Measurements from ENCODE around the gene KLHL6.

KLHL6 gene, protein sequence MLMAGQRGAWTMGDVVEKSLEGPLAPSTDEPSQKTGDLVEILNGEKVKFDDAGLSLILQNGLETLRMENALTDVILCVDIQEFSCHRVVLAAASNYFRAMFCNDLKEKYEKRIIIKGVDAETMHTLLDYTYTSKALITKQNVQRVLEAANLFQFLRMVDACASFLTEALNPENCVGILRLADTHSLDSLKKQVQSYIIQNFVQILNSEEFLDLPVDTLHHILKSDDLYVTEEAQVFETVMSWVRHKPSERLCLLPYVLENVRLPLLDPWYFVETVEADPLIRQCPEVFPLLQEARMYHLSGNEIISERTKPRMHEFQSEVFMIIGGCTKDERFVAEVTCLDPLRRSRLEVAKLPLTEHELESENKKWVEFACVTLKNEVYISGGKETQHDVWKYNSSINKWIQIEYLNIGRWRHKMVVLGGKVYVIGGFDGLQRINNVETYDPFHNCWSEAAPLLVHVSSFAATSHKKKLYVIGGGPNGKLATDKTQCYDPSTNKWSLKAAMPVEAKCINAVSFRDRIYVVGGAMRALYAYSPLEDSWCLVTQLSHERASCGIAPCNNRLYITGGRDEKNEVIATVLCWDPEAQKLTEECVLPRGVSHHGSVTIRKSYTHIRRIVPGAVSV

DNA sequence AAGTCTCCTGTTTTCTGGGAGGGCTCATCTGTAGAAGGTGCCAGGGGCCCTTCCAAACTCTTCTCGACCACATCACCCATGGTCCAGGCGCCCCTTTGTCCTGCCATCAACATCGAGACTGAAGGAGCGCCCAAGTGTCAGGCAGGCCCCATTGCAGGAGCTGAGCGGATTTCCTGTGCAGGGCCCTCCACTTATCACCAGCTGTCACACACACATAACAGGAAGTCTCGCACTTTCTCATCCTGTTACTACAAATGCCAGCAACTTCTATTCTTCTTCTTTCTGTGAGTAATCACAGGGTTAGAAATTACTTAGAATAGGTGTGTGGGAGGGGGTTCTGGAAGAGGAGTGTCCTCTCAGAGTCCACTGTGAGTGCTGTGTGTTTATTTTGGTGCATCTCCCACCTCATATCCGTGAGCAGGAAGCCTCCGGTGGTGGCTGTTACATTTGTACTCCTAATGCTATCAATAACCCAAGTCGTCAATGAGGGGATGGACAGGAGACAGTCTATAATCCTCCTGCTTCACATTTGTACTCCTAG lies at the start of gene KLHL6:
KLHL6 (minus strand) TSS at position 166 of the 541 bp plus-strand sequence; CDS start at position 113, 53 bp downstream.
- Histone ChIP-seq H3K27me3 (ENCODE audit: control insufficient read depth, insufficient read depth, low read length) (no peaks in the 10 kb centered on the region), H3K9me3 (ENCODE audit: control insufficient read depth, insufficient read depth, low read length) (no peaks in the 10 kb centered on the region), H3K4me1 (ENCODE audit: control insufficient read depth, insufficient read depth, low read length) (peaks cover 6% of the 10 kb centered on the region), H3K4me3 (ENCODE audit: low read depth, low read length) (no peak within 1 kb of the TSS), H3K9ac (ENCODE audit: low read depth, low read length) (no peak within 1 kb of the TSS), H3K36me3 (ENCODE audit: control insufficient read depth, insufficient read depth, low read length) (no peaks in the 10 kb centered on the region)

DNA sequence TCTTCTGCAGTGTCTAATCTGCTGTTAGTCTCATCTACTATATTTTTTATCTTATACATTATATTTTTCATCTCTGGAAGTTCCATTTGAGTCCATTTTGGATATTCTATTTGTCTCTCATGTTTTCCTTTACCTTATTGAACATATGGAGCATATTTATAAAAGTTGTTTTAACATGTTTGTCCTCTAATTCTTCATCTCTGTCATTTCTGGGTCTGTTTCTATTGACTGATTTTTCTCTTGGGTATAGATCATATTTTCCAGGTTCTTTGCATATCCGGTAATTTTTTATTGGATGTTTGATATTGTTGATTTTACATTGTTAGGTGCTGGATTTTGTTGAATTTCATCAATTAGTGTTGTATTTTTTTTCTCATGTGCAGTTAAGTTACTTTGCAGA lies 42.5 kb upstream of the KLHL6 start:
- H3K4me3 ChIP-seq (ENCODE audit: low read depth, low read length), result no peak overlapping the region
- no peaks in the 10 kb centered on the region for H3K27me3 ChIP-seq (ENCODE audit: control insufficient read depth, insufficient read depth, low read length)
- H3K4me1 ChIP-seq (ENCODE audit: control insufficient read depth, insufficient read depth, low read length), result no peaks in the 10 kb centered on the region
- H3K9me3 ChIP-seq (ENCODE audit: control insufficient read depth, insufficient read depth, low read length), result no peaks in the 10 kb centered on the region
- no peak overlapping the region for H3K9ac ChIP-seq (ENCODE audit: low read depth, low read length)
- no peaks in the 10 kb centered on the region for H3K36me3 ChIP-seq (ENCODE audit: control insufficient read depth, insufficient read depth, low read length)

GRCh38 chr3:183594636-183595035 lies 39.1 kb upstream of the KLHL6 start:
- H3K4me1 ChIP-seq (ENCODE audit: control insufficient read depth, insufficient read depth, low read length), result peaks cover 5% of the 10 kb centered on the region
- no peak overlapping the region for H3K4me3 ChIP-seq (ENCODE audit: low read depth, low read length)
- no peaks in the 10 kb centered on the region for H3K9me3 ChIP-seq (ENCODE audit: control insufficient read depth, insufficient read depth, low read length)
- no peaks in the 10 kb centered on the region for H3K27me3 ChIP-seq (ENCODE audit: control insufficient read depth, insufficient read depth, low read length)
- H3K9ac ChIP-seq (ENCODE audit: low read depth, low read length), result no peak overlapping the region
- H3K36me3 ChIP-seq (ENCODE audit: control insufficient read depth, insufficient read depth, low read length), result no peaks in the 10 kb centered on the region

- Histone ChIP-seq H3K9ac (ENCODE audit: low read depth, low read length) (no peak overlapping the region), H3K9me3 (ENCODE audit: control insufficient read depth, insufficient read depth, low read length) (no peaks in the 10 kb centered on the region), H3K36me3 (ENCODE audit: control insufficient read depth, insufficient read depth, low read length) (no peaks in the 10 kb centered on the region), H3K4me3 (ENCODE audit: low read depth, low read length) (no peak overlapping the region), H3K4me1 (ENCODE audit: control insufficient read depth, insufficient read depth, low read length) (peaks cover 5% of the 10 kb centered on the region), H3K27me3 (ENCODE audit: control insufficient read depth, insufficient read depth, low read length) (no peaks in the 10 kb centered on the region)
These were observed 37.3 kb upstream of the KLHL6 start for GRCh38 chr3:183592821-183593220.

DNA sequence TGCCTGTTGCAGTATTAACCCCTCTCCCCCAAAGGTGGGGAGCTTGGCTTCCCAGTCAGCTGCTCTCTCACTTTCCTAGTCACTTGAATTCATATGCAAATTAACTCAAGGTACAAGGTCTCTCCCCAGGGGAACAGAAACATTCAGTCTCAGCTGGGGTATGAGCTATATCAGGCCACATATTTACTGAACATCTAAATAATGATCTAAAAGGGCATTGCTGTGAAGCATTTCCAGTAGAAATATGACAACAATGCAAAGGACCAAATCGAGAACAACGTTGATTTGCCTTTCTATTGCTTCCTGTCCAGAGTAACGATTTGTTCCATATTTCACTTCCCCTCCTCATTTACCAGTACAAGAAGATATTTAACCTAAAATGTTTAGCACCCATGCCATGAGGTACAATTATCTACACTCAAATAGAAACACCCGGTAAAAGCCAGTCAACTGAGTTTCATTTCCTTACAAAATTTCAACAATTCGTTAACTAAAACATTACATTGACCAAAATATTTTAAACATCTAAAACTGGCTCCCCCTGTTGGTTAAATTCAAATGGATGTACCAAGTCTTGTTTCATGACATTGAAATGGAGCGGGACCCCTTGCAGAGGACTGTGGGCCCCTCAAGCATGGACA lies 36.5 kb upstream of the KLHL6 start:
- Histone ChIP-seq H3K4me1 (ENCODE audit: control insufficient read depth, insufficient read depth, low read length) (peaks cover 5% of the 10 kb centered on the region), H3K9ac (ENCODE audit: low read depth, low read length) (no peak overlapping the region), H3K9me3 (ENCODE audit: control insufficient read depth, insufficient read depth, low read length) (no peaks in the 10 kb centered on the region), H3K4me3 (ENCODE audit: low read depth, low read length) (no peak overlapping the region), H3K36me3 (ENCODE audit: control insufficient read depth, insufficient read depth, low read length) (no peaks in the 10 kb centered on the region), H3K27me3 (ENCODE audit: control insufficient read depth, insufficient read depth, low read length) (no peaks in the 10 kb centered on the region)

- H3K4me3 ChIP-seq (ENCODE audit: low read depth, low read length), result no peak overlapping the region
- H3K9me3 ChIP-seq (ENCODE audit: control insufficient read depth, insufficient read depth, low read length), result no peaks in the 10 kb centered on the region
- H3K9ac ChIP-seq (ENCODE audit: low read depth, low read length), result no peak overlapping the region
- peaks cover 5% of the 10 kb centered on the region for H3K4me1 ChIP-seq (ENCODE audit: control insufficient read depth, insufficient read depth, low read length)
- H3K27me3 ChIP-seq (ENCODE audit: control insufficient read depth, insufficient read depth, low read length), result no peaks in the 10 kb centered on the region
- no peaks in the 10 kb centered on the region for H3K36me3 ChIP-seq (ENCODE audit: control insufficient read depth, insufficient read depth, low read length)
These were observed 34.9 kb upstream of the KLHL6 start for GRCh38 chr3:183590442-183590841.

DNA sequence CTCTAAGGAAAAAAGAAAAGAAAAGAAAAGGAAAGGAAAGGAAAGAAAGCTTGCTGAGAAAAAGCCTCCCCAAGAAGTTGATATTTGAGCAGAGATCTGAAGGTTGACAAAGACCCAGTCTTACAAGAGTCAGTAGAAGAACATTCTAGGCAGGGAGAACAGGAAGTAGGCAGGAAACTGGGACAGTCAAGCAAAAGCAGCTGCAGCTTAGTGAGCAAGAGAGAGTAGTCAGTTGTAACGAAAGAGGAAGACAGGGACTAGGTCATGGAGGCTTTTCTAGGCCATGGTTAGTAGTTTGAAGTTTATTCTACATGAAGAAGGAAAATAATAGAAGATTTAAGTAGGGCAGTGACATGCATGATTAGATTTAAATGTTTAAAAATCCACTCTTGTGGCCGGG lies 31.8 kb upstream of the KLHL6 start:
- H3K27me3 ChIP-seq (ENCODE audit: control insufficient read depth, insufficient read depth, low read length), result no peaks in the 10 kb centered on the region
- no peak overlapping the region for H3K4me3 ChIP-seq (ENCODE audit: low read depth, low read length)
- peaks cover 15% of the 10 kb centered on the region for H3K4me1 ChIP-seq (ENCODE audit: control insufficient read depth, insufficient read depth, low read length)
- no peaks in the 10 kb centered on the region for H3K36me3 ChIP-seq (ENCODE audit: control insufficient read depth, insufficient read depth, low read length)
- H3K9me3 ChIP-seq (ENCODE audit: control insufficient read depth, insufficient read depth, low read length), result no peaks in the 10 kb centered on the region
- no peak overlapping the region for H3K9ac ChIP-seq (ENCODE audit: low read depth, low read length)

GRCh38 chr3:183586477-183586876 lies 31.0 kb upstream of the KLHL6 start:
- H3K27me3 ChIP-seq (ENCODE audit: control insufficient read depth, insufficient read depth, low read length), result no peaks in the 10 kb centered on the region
- H3K4me1 ChIP-seq (ENCODE audit: control insufficient read depth, insufficient read depth, low read length), result peaks cover 12% of the 10 kb centered on the region
- no peak overlapping the region for H3K9ac ChIP-seq (ENCODE audit: low read depth, low read length)
- H3K9me3 ChIP-seq (ENCODE audit: control insufficient read depth, insufficient read depth, low read length), result no peaks in the 10 kb centered on the region
- no peak overlapping the region for H3K4me3 ChIP-seq (ENCODE audit: low read depth, low read length)
- no peaks in the 10 kb centered on the region for H3K36me3 ChIP-seq (ENCODE audit: control insufficient read depth, insufficient read depth, low read length)

DNA sequence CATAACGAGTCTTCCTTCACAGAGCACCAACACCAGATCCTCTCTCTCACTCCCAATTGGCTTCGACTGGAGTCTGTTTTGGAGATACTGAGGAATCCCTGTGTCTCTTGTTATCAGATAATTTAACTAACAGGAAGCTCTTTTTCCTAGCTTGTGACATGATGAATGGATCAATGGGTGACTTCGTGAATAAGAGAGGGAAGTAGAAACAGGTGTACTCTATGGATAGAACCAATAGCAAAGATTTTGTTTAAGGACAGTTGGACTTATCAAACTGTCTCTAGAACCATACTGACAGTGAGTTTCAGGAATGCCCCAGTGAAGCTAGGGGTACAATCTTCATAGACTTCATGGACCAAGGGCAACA lies 29.4 kb upstream of the KLHL6 start:
- H3K9me3 ChIP-seq (ENCODE audit: control insufficient read depth, insufficient read depth, low read length), result no peaks in the 10 kb centered on the region
- H3K4me1 ChIP-seq (ENCODE audit: control insufficient read depth, insufficient read depth, low read length), result peaks cover 10% of the 10 kb centered on the region
- H3K9ac ChIP-seq (ENCODE audit: low read depth, low read length), result no peak overlapping the region
- H3K27me3 ChIP-seq (ENCODE audit: control insufficient read depth, insufficient read depth, low read length), result no peaks in the 10 kb centered on the region
- no peak overlapping the region for H3K4me3 ChIP-seq (ENCODE audit: low read depth, low read length)
- no peaks in the 10 kb centered on the region for H3K36me3 ChIP-seq (ENCODE audit: control insufficient read depth, insufficient read depth, low read length)

GRCh38 chr3:183584246-183584913 lies 28.9 kb upstream of the KLHL6 start:
- H3K9me3 ChIP-seq (ENCODE audit: control insufficient read depth, insufficient read depth, low read length), result no peaks in the 10 kb centered on the region
- peaks cover 10% of the 10 kb centered on the region for H3K4me1 ChIP-seq (ENCODE audit: control insufficient read depth, insufficient read depth, low read length)
- no peak overlapping the region for H3K4me3 ChIP-seq (ENCODE audit: low read depth, low read length)
- no peaks in the 10 kb centered on the region for H3K36me3 ChIP-seq (ENCODE audit: control insufficient read depth, insufficient read depth, low read length)
- H3K9ac ChIP-seq (ENCODE audit: low read depth, low read length), result no peak overlapping the region
- no peaks in the 10 kb centered on the region for H3K27me3 ChIP-seq (ENCODE audit: control insufficient read depth, insufficient read depth, low read length)

DNA sequence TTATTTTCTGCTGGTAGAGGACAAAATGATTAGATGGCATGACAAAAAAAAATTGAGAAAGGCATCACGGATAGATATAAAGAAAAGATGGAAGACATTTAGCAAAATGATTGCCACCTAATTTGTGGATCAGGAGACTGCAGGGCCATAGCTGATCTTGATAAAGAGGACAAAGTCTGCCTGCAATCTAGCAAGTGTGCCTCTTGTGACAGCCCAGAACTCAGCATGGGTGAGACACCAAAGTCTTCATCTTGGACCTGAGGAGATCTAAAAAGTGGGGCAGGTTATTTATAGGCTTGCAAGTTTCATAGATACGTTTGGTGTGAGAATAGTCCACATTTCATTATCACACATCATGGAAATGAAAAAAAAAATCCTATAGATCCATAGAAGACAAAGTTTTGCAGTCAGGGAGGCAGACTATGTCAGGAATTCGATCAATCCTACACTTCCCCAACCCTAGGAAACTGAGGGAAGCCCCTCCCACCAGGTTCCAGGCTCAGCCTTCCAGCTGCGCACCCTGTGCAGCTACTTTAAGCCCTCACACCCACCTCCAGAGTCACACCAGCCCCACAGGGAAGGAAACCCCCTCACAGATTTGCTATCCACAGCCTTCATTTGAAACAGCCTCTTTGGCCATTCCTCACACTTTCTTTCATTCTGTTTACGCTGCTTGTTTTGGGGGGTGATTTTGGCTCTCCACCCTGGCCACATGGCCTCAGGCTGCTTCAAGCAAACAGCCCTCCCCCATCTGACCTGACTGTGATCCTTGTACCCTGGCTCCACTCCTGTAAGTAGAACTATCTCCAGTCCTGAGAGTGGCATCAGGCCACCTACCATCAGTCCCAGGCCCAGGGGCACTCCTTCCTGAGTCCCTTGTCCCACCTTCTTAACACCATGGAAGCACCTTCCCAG lies 28.1 kb upstream of the KLHL6 start:
- H3K9ac ChIP-seq (ENCODE audit: low read depth, low read length), result no peak overlapping the region

More for the DNA sequence above, 28.1 kb upstream of the KLHL6 start:
- Histone ChIP-seq H3K4me3 (ENCODE audit: low read depth, low read length) (no peak overlapping the region), H3K4me1 (ENCODE audit: control insufficient read depth, insufficient read depth, low read length) (peaks cover 10% of the 10 kb centered on the region), H3K9me3 (ENCODE audit: control insufficient read depth, insufficient read depth, low read length) (no peaks in the 10 kb centered on the region), H3K36me3 (ENCODE audit: control insufficient read depth, insufficient read depth, low read length) (no peaks in the 10 kb centered on the region), H3K27me3 (ENCODE audit: control insufficient read depth, insufficient read depth, low read length) (no peaks in the 10 kb centered on the region)
